ENCODE results near the gene SCP2.

Gene SCP2

GRCh38 chr1:53087332-53088285 is 160.5 kb downstream of the SCP2 start:
- H3K4me3 ChIP-seq (ENCODE audit: low read length), result no peak overlapping the region
- TF ChIP-seq CTCF (conservative IDR thresholded peaks at IDR 0.05; ENCODE audit: low read depth, low read length), result no peak
- no peak for DNase-seq (ENCODE audit: low read depth)

GRCh38 chr1:53088616-53089300 is 161.7 kb downstream of the SCP2 start:
- no peak for DNase-seq (ENCODE audit: low read depth)
- no peak for TF ChIP-seq CTCF (conservative IDR thresholded peaks at IDR 0.05; ENCODE audit: low read depth, low read length)
- H3K4me3 ChIP-seq (ENCODE audit: low read length), result no peak overlapping the region

- TF ChIP-seq CTCF (conservative IDR thresholded peaks at IDR 0.05; ENCODE audit: low read depth, low read length), result no peak
- DNase-seq (ENCODE audit: low read depth), result peak; percentile 29
- no peak overlapping the region for H3K4me3 ChIP-seq (ENCODE audit: low read length)
Measured at GRCh38 chr1:53089478-53090226, 162.6 kb downstream of the SCP2 start.

GRCh38 chr1:53090227-53091147 is 163.4 kb downstream of the SCP2 start:
- no peak overlapping the region for H3K4me3 ChIP-seq (ENCODE audit: low read length)
- no peak for DNase-seq (ENCODE audit: low read depth)
- TF ChIP-seq CTCF (conservative IDR thresholded peaks at IDR 0.05; ENCODE audit: low read depth, low read length), result no peak

GRCh38 chr1:53091841-53092645 is 165.0 kb downstream of the SCP2 start:
- no peak for DNase-seq (ENCODE audit: low read depth)
- no peak overlapping the region for H3K4me3 ChIP-seq (ENCODE audit: low read length)
- TF ChIP-seq CTCF (conservative IDR thresholded peaks at IDR 0.05; ENCODE audit: low read depth, low read length), result no peak

Data from retinal pigment epithelial cell (primary cell).